HEK293 (cell line): Measurements from ENCODE around the gene CPNE4.

Source experiments
- CTCF ChIP-seq: fragments of 450-650 bp; formaldehyde crosslinking; IDR thresholded peaks from 2 replicates; pipeline ENCODE4 v1.5.1; 2016; ENCODE audit warnings: missing biosample characterization, missing genetic modification characterization
- GFI1B ChIP-seq: fragments of 450-650 bp; formaldehyde crosslinking; IDR thresholded peaks from 2 replicates; pipeline ENCODE4 v1.5.1; 2016; ENCODE audit warnings: missing biosample characterization, missing genetic modification characterization
- ZEB2 ChIP-seq: fragments of 450-650 bp; formaldehyde crosslinking; IDR thresholded peaks from 2 replicates; pipeline ENCODE4 v1.5.1; 2016; ENCODE audit warnings: missing biosample characterization, missing genetic modification characterization
- ZFP41 ChIP-seq: fragments of 450-650 bp; formaldehyde crosslinking; IDR thresholded peaks from 2 replicates; pipeline ENCODE4 v1.5.1; 2016; ENCODE audit warnings: missing biosample characterization, missing genetic modification characterization, borderline replicate concordance
- ZNF133 ChIP-seq: fragments of 450-650 bp; formaldehyde crosslinking; IDR thresholded peaks from 2 replicates; pipeline ENCODE4 v1.5.1; 2016; ENCODE audit warnings: missing biosample characterization, missing genetic modification characterization
- ZNF138 ChIP-seq: fragments of 450-650 bp; formaldehyde crosslinking; IDR thresholded peaks from 2 replicates; pipeline ENCODE4 v1.5.1; 2016; ENCODE audit warnings: missing biosample characterization, missing genetic modification characterization, borderline replicate concordance
- ZNF24 ChIP-seq: fragments of 450-650 bp; formaldehyde crosslinking; IDR thresholded peaks from 2 replicates; pipeline ENCODE4 v1.5.1; 2016; ENCODE audit warnings: missing biosample characterization, missing genetic modification characterization
- TF ChIP-seq, protein P1 (sequence below): fragments of 450-650 bp; formaldehyde crosslinking; IDR thresholded peaks from 2 replicates; pipeline ENCODE4 v1.5.1; 2016; ENCODE audit warnings: missing biosample characterization, missing genetic modification characterization

GRCh38 chr3:131526801-131527347, 507.9 kb downstream of the CPNE4 start:
- TF ChIP-seq ZNF24 (tag by site-specific recombination) (no peak), ZEB2 (no peak), ZFP41 (tag by site-specific recombination) (no peak), CTCF (tag by site-specific recombination) (no peak), ZNF133 (tag by site-specific recombination) (no peak), GFI1B (tag by site-specific recombination) (no peak), ZNF138 (tag by site-specific recombination) (no peak)
- TF ChIP-seq, protein P1, sequence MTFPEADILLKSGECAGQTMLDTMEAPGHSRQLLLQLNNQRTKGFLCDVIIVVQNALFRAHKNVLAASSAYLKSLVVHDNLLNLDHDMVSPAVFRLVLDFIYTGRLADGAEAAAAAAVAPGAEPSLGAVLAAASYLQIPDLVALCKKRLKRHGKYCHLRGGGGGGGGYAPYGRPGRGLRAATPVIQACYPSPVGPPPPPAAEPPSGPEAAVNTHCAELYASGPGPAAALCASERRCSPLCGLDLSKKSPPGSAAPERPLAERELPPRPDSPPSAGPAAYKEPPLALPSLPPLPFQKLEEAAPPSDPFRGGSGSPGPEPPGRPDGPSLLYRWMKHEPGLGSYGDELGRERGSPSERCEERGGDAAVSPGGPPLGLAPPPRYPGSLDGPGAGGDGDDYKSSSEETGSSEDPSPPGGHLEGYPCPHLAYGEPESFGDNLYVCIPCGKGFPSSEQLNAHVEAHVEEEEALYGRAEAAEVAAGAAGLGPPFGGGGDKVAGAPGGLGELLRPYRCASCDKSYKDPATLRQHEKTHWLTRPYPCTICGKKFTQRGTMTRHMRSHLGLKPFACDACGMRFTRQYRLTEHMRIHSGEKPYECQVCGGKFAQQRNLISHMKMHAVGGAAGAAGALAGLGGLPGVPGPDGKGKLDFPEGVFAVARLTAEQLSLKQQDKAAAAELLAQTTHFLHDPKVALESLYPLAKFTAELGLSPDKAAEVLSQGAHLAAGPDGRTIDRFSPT (tag by site-specific recombination) = no peak
